Activated naive CD8-positive, alpha-beta T cell treated with anti-CD3 and anti-CD28 coated beads, Interleukin-2, amount 10 ng/mL, durations not matched to agents 7 days and 5 days (primary cell): ENCODE data around the gene PCSK4. TPM values are rescaled to one million over a fixed set of nuclear protein-coding genes. Genes with fewer than 3 reads are reported as not detected.
A peak's percentile ranks its signal among the peaks of the same experiment; 100 is the strongest.
"Not testable (repeated sequence)": the region's sequence is repeated elsewhere in the genome, so short reads cannot be mapped to it uniquely, and the experiment has no call there.

Experiments used
- ATAC-seq: fragments of 150-1000 bp; cut with Tn5 transposase; one replicate; pipeline ENCODE4 v1.10.0; 2021; ENCODE audit warnings: low read depth, moderate library complexity
- POLR2A ChIA-PET: fragments of 350-600 bp; sonication (Branson Sonifier 250); formaldehyde crosslinking; loops from one replicate; lab custom pipeline; 2021; ENCODE audit warnings: antibody characterized with exemption; lab: Charles Lee
- DNase-seq: peaks from one replicate; pipeline ENCODE4 v3.0.0; 2021
- H3K27ac Mint-ChIP-seq: one replicate; pipeline ENCODE4 v1.8.0; 2022; ENCODE audit warnings: mild to moderate bottlenecking, mixed read lengths
- H3K27me3 Mint-ChIP-seq: one replicate; pipeline ENCODE4 v1.8.0; 2022; ENCODE audit warnings: mild to moderate bottlenecking, moderate library complexity, mixed read lengths
- H3K36me3 Mint-ChIP-seq: one replicate; pipeline ENCODE4 v1.8.0; 2021; ENCODE audit warnings: mild to moderate bottlenecking, mixed read lengths
- H3K4me1 Mint-ChIP-seq: one replicate; pipeline ENCODE4 v1.8.0; 2021; ENCODE audit warnings: mixed read lengths
- H3K4me3 Mint-ChIP-seq: one replicate; pipeline ENCODE4 v1.8.0; 2022; ENCODE audit warnings: mild to moderate bottlenecking, moderate library complexity, mixed read lengths
- H3K9me3 Mint-ChIP-seq: one replicate; pipeline ENCODE4 v1.8.0; 2021; ENCODE audit warnings: mixed read lengths
- total RNA-seq, 2 experiments: library from RNA; stranded (reverse); gene quantifications; one replicate each; pipeline ENCODE4 v1.2.3, GENCODE V29; 2021

PCSK4 gene
- total RNA-seq, 2 experiments from 2014 or later, result 6.7 to 9.7 TPM

GRCh38 chr19:1482361-1483130 is 7.6 kb downstream of the PCSK4 start:
- POLR2A ChIA-PET, result no interaction called here
- H3K27me3 Mint-ChIP-seq, result no peaks in the 10 kb centered on the region
- peaks cover 2% of the 10 kb centered on the region for H3K36me3 Mint-ChIP-seq
- H3K27ac Mint-ChIP-seq, result no peak overlapping the region
- H3K4me3 Mint-ChIP-seq, result no peak overlapping the region
- ATAC-seq (no peak), DNase-seq (no peak)
- peaks cover 4% of the 10 kb centered on the region for H3K4me1 Mint-ChIP-seq
- no peaks in the 10 kb centered on the region for H3K9me3 Mint-ChIP-seq

- no peak overlapping the region for H3K27ac Mint-ChIP-seq
- peaks cover 8% of the 10 kb centered on the region for H3K4me1 Mint-ChIP-seq
- POLR2A ChIA-PET, result no interaction called here
- H3K4me3 Mint-ChIP-seq, result no peak overlapping the region
- peaks cover 2% of the 10 kb centered on the region for H3K36me3 Mint-ChIP-seq
- H3K27me3 Mint-ChIP-seq, result no peaks in the 10 kb centered on the region
- no peak for DNase-seq
- no peaks in the 10 kb centered on the region for H3K9me3 Mint-ChIP-seq
- no peak for ATAC-seq
Measured at GRCh38 chr19:1481893-1482360, 8.2 kb downstream of the PCSK4 start.

GRCh38 chr19:1481224-1481892 is 8.8 kb downstream of the PCSK4 start:
- H3K4me3 Mint-ChIP-seq, result no peak overlapping the region
- H3K27ac Mint-ChIP-seq, result no peak overlapping the region
- ATAC-seq, result no peak
- POLR2A ChIA-PET, result no interaction called here
- peaks cover 8% of the 10 kb centered on the region for H3K4me1 Mint-ChIP-seq
- peaks cover 2% of the 10 kb centered on the region for H3K36me3 Mint-ChIP-seq
- DNase-seq, result no peak
- H3K9me3 Mint-ChIP-seq, result no peaks in the 10 kb centered on the region
- H3K27me3 Mint-ChIP-seq, result no peaks in the 10 kb centered on the region

- peak; percentile 88 for ATAC-seq
- POLR2A ChIA-PET, result no interaction called here
Measured at GRCh38 chr19:1478934-1479707, 11.0 kb downstream of the PCSK4 start, which contains the start of gene C19orf25. Gene C19orf25 (minus strand): TSS chr19:1479215. CDS start chr19:1478903, 312 bp downstream.

GRCh38 chr19:1477056-1477455 is 13.1 kb downstream of the PCSK4 start:
- peak overlapping the region; percentile 100 for H3K4me3 Mint-ChIP-seq
- H3K9me3 Mint-ChIP-seq, ATAC-seq, DNase-seq, H3K4me1 Mint-ChIP-seq, H3K27me3 Mint-ChIP-seq, H3K27ac Mint-ChIP-seq, H3K36me3 Mint-ChIP-seq: not testable (repeated sequence)
- POLR2A ChIA-PET, result interaction anchor here (0.9 to 1.2 kb wide), 2 partner anchors 8 to 68 kb away, joined by 3 read pairs; no protein-coding TSS in a partner anchor

More at GRCh38 chr19:1478934-1479707, 11.0 kb downstream of the PCSK4 start, which contains the start of gene C19orf25:
- peak; percentile 94 for DNase-seq
- Mint-ChIP-seq H3K27me3 (no peaks in the 10 kb centered on the region), H3K27ac (peak within 1 kb of the TSS; percentile 98), H3K36me3 (peaks cover 2% of the 10 kb centered on the region), H3K9me3 (no peaks in the 10 kb centered on the region), H3K4me3 (peak within 1 kb of the TSS; percentile 100), H3K4me1 (peaks cover 8% of the 10 kb centered on the region)

GRCh38 chr19:1475751-1476437 is 14.3 kb downstream of the PCSK4 start:
- Mint-ChIP-seq H3K4me1 (peaks cover 10% of the 10 kb centered on the region), H3K27ac (no peak overlapping the region), H3K27me3 (peaks cover 4% of the 10 kb centered on the region), H3K4me3 (no peak overlapping the region), H3K9me3 (no peaks in the 10 kb centered on the region), H3K36me3 (peaks cover 2% of the 10 kb centered on the region)
- ATAC-seq (no peak), DNase-seq (no peak)
- POLR2A ChIA-PET, result interaction anchor here (0.5 to 1.1 kb wide), 2 partner anchors 9 to 469 kb away, joined by 4 read pairs; no protein-coding TSS in a partner anchor

- DNase-seq (no peak), ATAC-seq (no peak)
- no peaks in the 10 kb centered on the region for H3K9me3 Mint-ChIP-seq
- H3K4me1 Mint-ChIP-seq, result peaks cover 11% of the 10 kb centered on the region
- POLR2A ChIA-PET, result interaction anchor here (0.5 to 1.1 kb wide), 3 partner anchors 8 to 471 kb away, joined by 3 to 4 read pairs (median 4); no protein-coding TSS in a partner anchor
- H3K4me3 Mint-ChIP-seq, result no peak overlapping the region
- H3K27ac Mint-ChIP-seq, result no peak overlapping the region
- H3K36me3 Mint-ChIP-seq, result peaks cover 2% of the 10 kb centered on the region
- H3K27me3 Mint-ChIP-seq, result peaks cover 7% of the 10 kb centered on the region
Measured at GRCh38 chr19:1474765-1475351, 15.3 kb downstream of the PCSK4 start.

- no peak for ATAC-seq
- peaks cover 2% of the 10 kb centered on the region for H3K36me3 Mint-ChIP-seq
- H3K4me1 Mint-ChIP-seq, result peaks cover 10% of the 10 kb centered on the region
- no peak overlapping the region for H3K27ac Mint-ChIP-seq
- no peak overlapping the region for H3K4me3 Mint-ChIP-seq
- H3K27me3 Mint-ChIP-seq, result peaks cover 7% of the 10 kb centered on the region
- no peaks in the 10 kb centered on the region for H3K9me3 Mint-ChIP-seq
- POLR2A ChIA-PET, result no interaction called here
- DNase-seq, result no peak
Measured at GRCh38 chr19:1474011-1474764, 16.0 kb downstream of the PCSK4 start.

- Mint-ChIP-seq H3K4me1 (peaks cover 7% of the 10 kb centered on the region), H3K27ac (no peak overlapping the region), H3K4me3 (no peak overlapping the region), H3K27me3 (peaks cover 11% of the 10 kb centered on the region), H3K9me3 (no peaks in the 10 kb centered on the region), H3K36me3 (no peaks in the 10 kb centered on the region)
- POLR2A ChIA-PET, result no interaction called here
- ATAC-seq (no peak), DNase-seq (no peak)
Measured at GRCh38 chr19:1473085-1473851, 16.9 kb downstream of the PCSK4 start.

GRCh38 chr19:1472231-1473084 is 17.7 kb downstream of the PCSK4 start:
- no peak for DNase-seq
- Mint-ChIP-seq H3K27me3 (peaks cover 12% of the 10 kb centered on the region), H3K9me3 (no peaks in the 10 kb centered on the region), H3K4me3 (no peak overlapping the region), H3K4me1 (peaks cover 6% of the 10 kb centered on the region), H3K36me3 (no peaks in the 10 kb centered on the region), H3K27ac (no peak overlapping the region)
- POLR2A ChIA-PET, result interaction anchor here (0.9 to 1.4 kb wide), 2 partner anchors 17 to 18 kb away, joined by 3 to 5 read pairs; partner anchors contain the start of gene PCSK4
- ATAC-seq, result no peak
